ENCODE results near the gene KCMF1.

The KCMF1 gene

DNA sequence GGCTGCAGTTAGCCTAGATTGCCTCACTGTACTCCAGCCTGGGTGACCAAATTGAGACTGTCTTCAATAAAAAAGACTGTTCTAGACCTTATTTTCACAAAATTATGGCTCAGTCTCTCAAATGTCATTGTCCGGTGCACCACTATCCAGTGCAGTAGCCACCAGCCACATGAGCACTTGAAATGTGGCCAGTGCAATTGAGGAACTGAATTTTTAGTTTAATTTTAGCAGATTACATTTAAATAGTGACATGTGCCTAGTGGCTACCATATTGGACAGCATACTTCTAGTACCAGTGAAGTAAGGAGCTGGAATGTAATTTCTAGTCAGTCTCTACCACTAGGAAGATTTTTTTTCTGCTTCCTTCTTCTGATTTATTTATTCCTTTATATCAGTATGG, 39.4 kb downstream of the KCMF1 start:
- Histone ChIP-seq H3K27ac (no peak overlapping the region), H3K79me2 (ENCODE audit: insufficient read depth, low read depth) (peaks cover 93% of the 10 kb centered on the region), H3K4me2 (no peak overlapping the region), H3K36me3 (ENCODE audit: insufficient read depth) (no peaks in the 10 kb centered on the region), H3K4me1 (ENCODE audit: low read depth, poor library complexity, severe bottlenecking) (peaks cover 41% of the 10 kb centered on the region), H3K27me3 (ENCODE audit: insufficient read depth, low read depth) (no peaks in the 10 kb centered on the region), H3K4me3 (IDR thresholded peaks at IDR 0.05; ENCODE audit: insufficient read depth, low read depth, low read length) (no peak overlapping the region), H2AFZ (ENCODE audit: low read depth) (no peak overlapping the region), H4K20me1 (ENCODE audit: insufficient read depth) (peaks cover 10% of the 10 kb centered on the region), H3K9ac (no peak overlapping the region)
- TF ChIP-seq CTCF (conservative IDR thresholded peaks at IDR 0.05; ENCODE audit: low read depth, low read length), result no peak

- Histone ChIP-seq H3K4me2 (no peak overlapping the region), H3K9ac (no peak overlapping the region), H3K4me3 (IDR thresholded peaks at IDR 0.05; ENCODE audit: insufficient read depth, low read depth, low read length) (no peak overlapping the region), H3K36me3 (ENCODE audit: insufficient read depth) (no peaks in the 10 kb centered on the region), H4K20me1 (ENCODE audit: insufficient read depth) (peaks cover 15% of the 10 kb centered on the region), H3K27me3 (ENCODE audit: insufficient read depth, low read depth) (no peaks in the 10 kb centered on the region), H2AFZ (ENCODE audit: low read depth) (no peak overlapping the region), H3K4me1 (ENCODE audit: low read depth, poor library complexity, severe bottlenecking) (peaks cover 42% of the 10 kb centered on the region), H3K27ac (no peak overlapping the region), H3K79me2 (ENCODE audit: insufficient read depth, low read depth) (peaks cover 93% of the 10 kb centered on the region)
- TF ChIP-seq CTCF (conservative IDR thresholded peaks at IDR 0.05; ENCODE audit: low read depth, low read length), result no peak
Observed at GRCh38 chr2:85011098-85011497, 40.1 kb downstream of the KCMF1 start.

DNA sequence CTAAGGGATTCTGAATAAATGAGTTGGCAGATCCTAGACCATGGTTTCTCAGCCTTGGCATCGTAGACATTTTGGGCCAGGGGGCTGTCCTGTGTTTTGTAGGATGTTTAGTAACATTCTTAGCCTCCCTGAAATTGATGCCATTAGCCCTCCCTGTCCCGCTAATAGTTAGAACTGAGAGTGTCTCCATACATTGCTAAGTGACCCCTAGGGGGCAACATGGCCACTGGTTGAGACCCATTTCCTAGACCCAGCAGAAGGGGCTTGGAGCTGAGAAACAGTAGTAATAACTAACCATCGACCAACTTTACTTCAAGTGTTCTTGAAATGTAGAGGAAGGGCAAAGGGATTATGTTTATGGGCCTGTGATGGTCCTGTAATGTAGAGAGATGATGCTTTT, 40.8 kb downstream of the KCMF1 start:
- no peak overlapping the region for H3K4me3 ChIP-seq (IDR thresholded peaks at IDR 0.05; ENCODE audit: insufficient read depth, low read depth, low read length)
- H4K20me1 ChIP-seq (ENCODE audit: insufficient read depth), result peaks cover 15% of the 10 kb centered on the region
- no peaks in the 10 kb centered on the region for H3K27me3 ChIP-seq (ENCODE audit: insufficient read depth, low read depth)
- H2AFZ ChIP-seq (ENCODE audit: low read depth), result no peak overlapping the region
- H3K79me2 ChIP-seq (ENCODE audit: insufficient read depth, low read depth), result peaks cover 93% of the 10 kb centered on the region
- TF ChIP-seq CTCF (conservative IDR thresholded peaks at IDR 0.05; ENCODE audit: low read depth, low read length), result 0 out of 2 replicates have a peak, but pooled peaks have one; percentile 46
- peaks cover 42% of the 10 kb centered on the region for H3K4me1 ChIP-seq (ENCODE audit: low read depth, poor library complexity, severe bottlenecking)
- no peak overlapping the region for H3K9ac ChIP-seq
- no peak overlapping the region for H3K27ac ChIP-seq
- H3K36me3 ChIP-seq (ENCODE audit: insufficient read depth), result no peaks in the 10 kb centered on the region
- H3K4me2 ChIP-seq, result no peak overlapping the region

GRCh38 chr2:85012431-85012830, 41.5 kb downstream of the KCMF1 start:
- Histone ChIP-seq H4K20me1 (ENCODE audit: insufficient read depth) (peaks cover 15% of the 10 kb centered on the region), H2AFZ (ENCODE audit: low read depth) (no peak overlapping the region), H3K9ac (no peak overlapping the region), H3K4me3 (IDR thresholded peaks at IDR 0.05; ENCODE audit: insufficient read depth, low read depth, low read length) (no peak overlapping the region), H3K4me2 (no peak overlapping the region), H3K27me3 (ENCODE audit: insufficient read depth, low read depth) (no peaks in the 10 kb centered on the region), H3K36me3 (ENCODE audit: insufficient read depth) (no peaks in the 10 kb centered on the region), H3K79me2 (ENCODE audit: insufficient read depth, low read depth) (peaks cover 91% of the 10 kb centered on the region), H3K4me1 (ENCODE audit: low read depth, poor library complexity, severe bottlenecking) (peaks cover 45% of the 10 kb centered on the region), H3K27ac (no peak overlapping the region)
- TF ChIP-seq CTCF (conservative IDR thresholded peaks at IDR 0.05; ENCODE audit: low read depth, low read length), result no peak

Measured in KMS-11 (cell line).